G401.6 (cell line): ENCODE results near the gene SNTA1.
"Not testable (repeated sequence)": the region's sequence is repeated elsewhere in the genome, so short reads cannot be mapped to it uniquely, and the experiment has no call there.

Experiments used
- FAIRE-seq: peaks from 2 replicates; lab custom pipeline; 2012; peaks lifted over from hg19 to GRCh38; lab: Jason Lieb, UNC

Gene SNTA1

DNA sequence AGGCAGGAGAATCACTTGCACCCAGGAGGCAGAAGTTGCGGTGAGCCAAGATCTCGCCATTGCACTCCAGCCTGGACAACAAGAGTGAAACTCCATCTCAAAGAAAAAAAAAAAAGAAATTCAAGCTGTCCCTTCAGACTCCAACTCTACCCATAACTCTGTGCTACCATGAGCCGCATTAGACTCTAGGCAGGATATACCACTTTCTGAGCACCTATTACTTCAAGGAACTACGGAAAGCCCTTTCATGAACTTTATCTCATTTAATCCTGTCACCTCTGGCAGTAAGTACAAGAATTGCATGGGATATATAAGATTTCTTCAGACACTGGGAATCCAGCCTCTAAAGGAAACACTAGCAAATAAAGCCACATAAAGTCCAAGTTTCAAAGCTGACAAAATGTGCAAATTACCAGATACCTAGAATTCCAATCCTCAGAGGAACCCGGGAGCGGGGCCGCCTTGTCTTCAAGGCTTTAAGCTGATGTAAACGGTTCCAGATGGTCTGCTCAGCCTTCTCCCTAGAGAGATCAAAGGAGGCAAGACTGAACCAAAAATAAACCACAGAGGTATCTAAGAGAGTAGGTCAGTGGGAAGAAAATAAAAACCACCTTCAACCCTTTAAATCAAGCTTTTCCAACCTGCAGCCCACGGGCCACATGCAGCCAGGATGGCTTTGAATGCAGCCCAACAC lies 51.7 kb downstream of the SNTA1 start:
- FAIRE-seq = no peak

DNA sequence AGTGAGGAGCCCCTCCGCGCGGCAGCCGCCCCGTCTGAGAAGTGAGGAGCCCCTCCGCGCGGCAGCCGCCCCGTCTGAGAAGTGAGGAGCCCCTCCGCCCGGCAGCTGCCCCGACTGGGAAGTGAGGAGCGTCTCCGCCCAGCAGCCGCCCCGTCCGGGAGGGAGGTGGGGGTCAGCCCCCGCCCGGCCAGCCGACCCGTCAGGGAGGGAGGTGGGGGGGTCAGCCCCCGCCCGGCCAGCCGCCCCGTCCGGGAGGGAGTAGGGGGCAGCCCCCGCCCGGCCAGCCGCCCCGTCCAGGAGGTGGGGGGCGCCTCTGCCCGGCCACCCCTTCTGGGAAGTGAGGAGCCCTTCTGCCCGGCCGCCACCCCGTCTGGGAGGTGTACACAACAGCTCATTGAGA lies 54.2 kb downstream of the SNTA1 start:
- FAIRE-seq = not testable (repeated sequence)

DNA sequence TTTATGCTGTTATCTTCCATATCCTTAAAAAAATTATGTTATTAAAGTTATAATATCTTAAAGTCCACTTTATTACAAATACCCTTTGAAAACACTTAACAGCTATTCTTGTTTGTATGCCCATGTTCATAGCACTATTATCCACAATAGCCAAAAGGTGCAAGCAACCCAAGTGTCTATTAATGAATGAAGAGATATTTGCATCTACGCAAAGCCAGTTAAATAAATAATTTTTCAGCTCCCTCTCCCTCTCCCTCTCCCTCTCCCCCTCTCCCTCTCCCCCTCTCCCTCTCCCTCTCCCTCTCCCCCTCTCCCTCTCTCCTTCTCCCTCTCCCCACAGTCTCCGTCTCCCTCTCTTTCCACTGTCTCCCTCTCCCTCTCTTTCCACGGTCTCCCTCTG lies 55.3 kb downstream of the SNTA1 start:
- no peak for FAIRE-seq

DNA sequence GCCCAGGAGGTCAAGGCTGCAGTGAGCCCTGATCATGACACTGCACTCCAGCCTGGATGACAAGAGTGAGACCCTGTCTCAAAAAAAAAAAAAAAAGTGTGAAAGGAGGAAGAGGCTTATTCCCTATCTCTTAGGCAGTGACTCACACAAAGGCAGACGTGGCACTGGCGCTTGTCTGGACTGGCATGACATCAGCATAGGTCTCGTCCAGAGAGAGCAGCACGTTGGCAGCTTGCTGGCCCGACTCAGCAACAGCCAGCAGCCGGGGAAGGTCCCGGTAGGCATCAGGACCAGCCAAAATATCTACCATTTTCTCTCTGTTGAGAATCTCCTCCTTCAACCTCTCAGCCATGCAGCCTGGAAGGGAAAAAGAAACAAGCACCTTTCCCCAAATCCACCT lies 56.4 kb downstream of the SNTA1 start:
- FAIRE-seq = no peak

DNA sequence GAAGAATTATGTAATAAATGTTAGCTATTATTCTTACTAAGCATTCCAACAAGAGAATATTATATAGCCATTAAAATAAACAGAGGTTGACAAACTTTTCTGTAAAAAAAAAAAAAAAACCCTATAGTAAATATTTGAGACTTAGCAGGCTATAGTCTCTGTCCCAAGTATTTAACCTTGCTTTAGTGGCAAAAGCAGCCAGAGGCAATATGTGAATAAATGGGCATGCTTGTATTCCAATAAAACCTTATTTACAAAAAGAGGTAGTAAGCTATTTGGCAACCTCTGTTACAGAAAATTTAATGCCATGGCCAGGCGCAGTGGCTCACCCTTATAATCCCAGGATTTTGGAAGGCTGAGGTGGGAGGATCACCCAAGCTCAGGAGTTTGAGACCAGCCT lies 56.9 kb downstream of the SNTA1 start:
- no peak for FAIRE-seq

DNA sequence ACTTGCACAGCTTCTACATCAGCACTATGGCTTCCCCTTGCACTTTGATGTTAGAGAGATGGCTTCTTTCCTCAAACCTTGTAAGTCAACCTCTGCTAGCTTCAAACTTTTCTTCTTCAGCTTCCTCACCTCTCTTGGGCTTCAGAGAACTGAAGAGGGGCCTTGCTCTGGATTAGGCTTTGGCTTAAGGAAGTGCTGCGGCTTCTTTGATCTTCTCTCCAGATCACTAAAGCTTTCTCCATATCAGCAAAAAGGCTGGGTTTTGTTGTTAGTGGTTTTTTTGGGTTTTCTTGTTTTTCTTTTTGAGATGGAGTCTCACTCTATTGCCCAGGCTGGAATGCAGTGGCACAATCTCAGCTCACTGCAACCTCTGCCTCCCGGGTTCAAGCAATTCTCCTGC lies 66.2 kb downstream of the SNTA1 start:
- no peak for FAIRE-seq

DNA sequence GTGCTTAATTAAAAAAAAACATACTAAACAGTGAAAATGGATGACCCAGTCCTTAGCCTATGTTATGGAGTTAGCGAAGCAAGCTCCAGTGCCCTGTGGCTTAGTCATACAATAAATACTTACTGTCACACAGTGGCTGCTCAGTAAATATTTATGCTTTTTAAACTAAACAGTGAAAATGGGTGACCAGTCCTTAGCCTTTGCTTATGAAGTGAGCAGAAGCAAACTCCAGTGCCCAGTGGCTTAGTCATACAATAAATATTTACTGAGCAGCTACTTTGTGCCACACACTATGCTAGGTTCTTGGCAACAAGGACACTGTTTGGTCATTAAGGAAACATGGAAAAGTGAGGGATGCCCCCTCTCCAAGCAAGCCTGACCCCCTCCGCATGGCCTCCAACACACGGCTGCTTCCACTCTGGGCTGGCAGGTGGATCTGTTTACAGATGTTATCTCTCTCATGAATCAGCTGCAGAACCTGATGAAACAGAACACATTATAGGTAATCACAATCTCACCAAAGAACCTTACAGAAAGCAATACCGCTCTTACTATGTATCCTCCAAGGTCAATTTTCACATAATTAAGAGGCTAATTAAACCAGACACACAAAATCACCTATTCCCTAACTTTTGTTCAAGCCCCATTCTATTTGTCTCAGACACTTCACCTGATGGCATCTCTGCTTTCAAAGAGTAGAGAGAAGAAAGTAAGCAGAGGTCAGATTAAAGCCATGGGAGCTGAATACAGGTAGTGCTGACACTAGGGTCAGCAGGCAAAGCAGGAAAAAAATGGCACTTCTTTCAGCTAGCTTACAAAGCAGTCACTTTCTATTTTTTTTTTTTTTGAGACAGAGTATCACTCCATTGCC lies 69.6 kb downstream of the SNTA1 start:
- FAIRE-seq = no peak

DNA sequence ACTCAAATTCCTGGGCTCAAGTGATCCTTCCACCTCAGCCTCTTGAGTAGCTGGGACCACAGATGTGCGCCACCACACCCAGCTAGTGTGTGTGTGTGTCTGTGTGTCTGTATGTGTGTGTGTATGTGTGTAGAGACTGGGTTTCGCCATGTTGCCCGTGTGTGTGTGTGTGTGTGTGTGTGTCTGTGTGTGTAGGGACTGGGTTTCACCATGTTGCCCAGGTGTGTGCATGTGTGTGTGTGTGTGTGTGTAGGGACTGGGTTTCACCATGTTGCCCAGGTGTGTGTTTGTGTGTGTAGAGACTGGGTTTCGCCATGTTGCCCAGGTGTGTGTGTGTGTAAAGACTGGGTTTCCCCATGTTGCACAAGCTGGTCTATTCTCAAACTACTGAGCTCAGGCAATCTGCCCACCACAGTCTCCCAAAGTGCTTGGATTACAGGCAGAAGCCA lies 70.5 kb downstream of the SNTA1 start:
- no peak for FAIRE-seq

DNA sequence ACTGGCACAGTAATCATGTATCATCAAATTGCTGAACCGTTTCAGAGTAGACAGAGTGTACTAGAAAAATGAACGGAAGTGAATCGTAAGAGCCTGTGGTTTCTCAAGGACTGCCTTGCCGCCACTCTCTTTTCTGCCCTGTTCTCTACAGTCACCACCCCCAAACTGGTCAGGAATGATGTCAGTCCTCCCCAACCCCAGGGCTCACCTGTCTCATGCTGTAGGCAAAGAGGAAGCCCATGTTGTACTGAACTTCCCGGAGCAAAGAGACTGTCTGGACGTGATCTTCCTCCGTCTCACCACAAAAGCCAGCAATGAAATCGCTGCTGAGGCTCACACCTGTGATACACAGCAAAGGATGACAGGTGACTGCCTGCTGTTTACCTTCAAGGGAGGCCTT lies 73.3 kb downstream of the SNTA1 start:
- no peak for FAIRE-seq

DNA sequence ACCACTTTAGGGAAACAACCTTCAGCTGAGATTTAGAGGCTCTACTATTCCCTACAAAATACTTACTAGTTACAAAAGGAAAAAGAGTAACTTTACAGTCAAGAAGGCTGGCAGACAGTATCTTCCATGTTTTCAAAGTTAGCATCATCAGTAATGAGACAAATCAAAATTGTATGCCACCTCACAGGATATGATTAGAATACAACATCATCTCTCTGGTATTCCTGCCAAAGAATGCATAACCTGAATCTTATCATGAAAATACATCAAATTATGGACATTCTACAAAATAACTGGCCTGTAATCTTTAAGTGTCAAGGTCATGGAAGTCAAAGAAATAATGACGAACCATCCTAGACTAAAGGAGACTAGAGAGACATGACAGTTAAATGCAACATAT lies 80.7 kb downstream of the SNTA1 start:
- no peak for FAIRE-seq

DNA sequence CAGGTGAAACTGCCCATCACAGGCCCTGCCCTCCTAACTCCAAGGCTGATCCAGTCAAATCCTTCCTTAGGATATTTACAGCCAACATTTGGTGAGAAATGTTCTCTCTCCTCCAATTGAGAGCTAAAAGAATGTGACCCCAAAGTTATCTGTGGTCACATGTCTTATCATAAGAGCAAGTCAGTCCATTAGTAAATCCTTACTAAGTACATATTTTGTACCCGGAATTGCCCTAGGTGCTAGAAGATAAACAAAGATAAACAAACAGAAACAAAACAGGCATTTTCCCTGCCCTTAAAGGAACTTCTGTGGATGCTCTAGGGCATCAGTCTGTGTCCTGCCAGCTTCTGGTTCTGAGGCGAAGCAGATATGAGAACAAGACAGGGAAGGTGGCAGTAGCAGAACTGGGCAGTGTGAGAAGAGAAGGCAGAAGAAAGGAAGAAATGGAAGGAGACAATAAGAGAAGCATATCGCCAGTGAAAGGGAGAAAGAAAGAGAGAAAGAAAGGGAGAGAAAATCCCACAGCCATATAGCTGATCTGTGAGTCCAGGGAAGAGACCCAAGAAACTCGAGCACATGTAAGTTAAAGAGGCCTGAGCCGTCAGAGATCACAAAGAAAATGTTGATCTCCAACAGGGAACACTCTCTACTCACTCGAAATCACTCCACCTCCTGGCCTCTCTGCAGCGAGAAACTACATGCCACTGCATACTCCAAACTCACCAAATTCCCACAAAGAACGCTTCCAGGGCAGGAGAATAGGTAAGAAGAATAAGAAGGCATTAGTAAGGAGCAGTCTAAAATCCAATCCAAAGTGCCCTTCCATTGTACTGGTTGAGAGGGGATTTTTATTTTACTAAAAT lies 83.9 kb downstream of the SNTA1 start:
- no peak for FAIRE-seq
